BJ (cell line): ENCODE measurements around the gene KRTDAP. TPM values are rescaled to one million over a fixed set of nuclear protein-coding genes. Genes with fewer than 3 reads are reported as not detected.

Experiments used
- CTCF ChIA-PET: fragments of 350-600 bp; formaldehyde crosslinking; extraction: SDS; loops from one replicate; lab custom pipeline; 2021; ENCODE audit warnings: antibody characterized with exemption, inconsistent platforms; lab: Yijun Ruan, JAX
- POLR2A ChIA-PET: fragments of 300-600 bp; sonication (Branson Sonifier 250); formaldehyde crosslinking; extraction: SDS; loops from one replicate; lab custom pipeline; 2021; ENCODE audit warnings: antibody characterized with exemption; lab: Charles Lee
- DNase-seq: peaks from one replicate; pipeline ENCODE4 v3.0.0-alpha.2; 2011; ENCODE audit warnings: low read depth
- H3K27me3 ChIP-seq: 2 replicates; pipeline ENCODE4 v1.6.0; 2011; ENCODE audit warnings: low read length; ENCODE audit not compliant: control insufficient read depth, insufficient read depth
- H3K36me3 ChIP-seq: 2 replicates; pipeline ENCODE4 v1.5.1; 2011; ENCODE audit warnings: low read length; ENCODE audit not compliant: control insufficient read depth, insufficient read depth
- H3K4me3 ChIP-seq: 2 replicates; pipeline ENCODE4 v1.5.1; 2011; ENCODE audit warnings: low read depth, mild to moderate bottlenecking, control low read depth, low read length
- polyA plus RNA-seq: library from polyadenylated mRNA; depleted of rRNA; stranded (reverse); fragments of >200 nt; gene quantifications from 2 replicates; pipeline ENCODE4 v1.2.3, GENCODE V29; 2011
- TF ChIP-seq, protein P1 (sequence below): IDR thresholded peaks from 2 replicates; pipeline ENCODE4 v1.5.1; 2011; ENCODE audit warnings: low read depth, mild to moderate bottlenecking, control low read depth, inconsistent platforms, low read length, moderate library complexity; ENCODE audit not compliant: insufficient read depth

Gene KRTDAP
- polyA plus RNA-seq, 1 experiment: not detected

DNA sequence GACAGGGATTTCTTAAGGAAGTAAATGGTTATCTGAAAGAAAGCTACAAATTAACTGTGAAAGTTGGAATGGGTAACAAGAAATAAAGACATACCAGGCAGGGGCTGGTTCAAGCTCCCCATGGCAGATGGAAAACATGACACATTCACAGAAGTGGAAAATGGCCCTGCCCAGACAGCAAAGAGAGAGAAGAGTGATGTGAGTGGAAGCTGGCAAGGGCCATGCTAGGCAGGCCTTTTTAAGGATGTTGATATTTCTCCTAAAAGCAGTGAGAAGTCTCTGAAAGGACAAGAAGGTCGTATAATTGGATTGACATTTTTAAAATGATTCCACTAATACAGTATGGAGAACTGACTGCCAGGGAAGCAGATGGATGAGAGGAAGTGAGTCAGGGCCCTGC, 45.5 kb downstream of the KRTDAP start:
- H3K36me3 ChIP-seq: no peaks in the 10 kb centered on the region
- CTCF ChIA-PET: no interaction called here
- POLR2A ChIA-PET: no interaction called here
- no peak overlapping the region for H3K4me3 ChIP-seq
- DNase-seq: no peak
- H3K27me3 ChIP-seq: 0 out of 2 replicates have a peak, but pooled peaks cover 4% of the 10 kb centered on the region
- TF ChIP-seq, protein P1, sequence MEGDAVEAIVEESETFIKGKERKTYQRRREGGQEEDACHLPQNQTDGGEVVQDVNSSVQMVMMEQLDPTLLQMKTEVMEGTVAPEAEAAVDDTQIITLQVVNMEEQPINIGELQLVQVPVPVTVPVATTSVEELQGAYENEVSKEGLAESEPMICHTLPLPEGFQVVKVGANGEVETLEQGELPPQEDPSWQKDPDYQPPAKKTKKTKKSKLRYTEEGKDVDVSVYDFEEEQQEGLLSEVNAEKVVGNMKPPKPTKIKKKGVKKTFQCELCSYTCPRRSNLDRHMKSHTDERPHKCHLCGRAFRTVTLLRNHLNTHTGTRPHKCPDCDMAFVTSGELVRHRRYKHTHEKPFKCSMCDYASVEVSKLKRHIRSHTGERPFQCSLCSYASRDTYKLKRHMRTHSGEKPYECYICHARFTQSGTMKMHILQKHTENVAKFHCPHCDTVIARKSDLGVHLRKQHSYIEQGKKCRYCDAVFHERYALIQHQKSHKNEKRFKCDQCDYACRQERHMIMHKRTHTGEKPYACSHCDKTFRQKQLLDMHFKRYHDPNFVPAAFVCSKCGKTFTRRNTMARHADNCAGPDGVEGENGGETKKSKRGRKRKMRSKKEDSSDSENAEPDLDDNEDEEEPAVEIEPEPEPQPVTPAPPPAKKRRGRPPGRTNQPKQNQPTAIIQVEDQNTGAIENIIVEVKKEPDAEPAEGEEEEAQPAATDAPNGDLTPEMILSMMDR: no peak

DNA sequence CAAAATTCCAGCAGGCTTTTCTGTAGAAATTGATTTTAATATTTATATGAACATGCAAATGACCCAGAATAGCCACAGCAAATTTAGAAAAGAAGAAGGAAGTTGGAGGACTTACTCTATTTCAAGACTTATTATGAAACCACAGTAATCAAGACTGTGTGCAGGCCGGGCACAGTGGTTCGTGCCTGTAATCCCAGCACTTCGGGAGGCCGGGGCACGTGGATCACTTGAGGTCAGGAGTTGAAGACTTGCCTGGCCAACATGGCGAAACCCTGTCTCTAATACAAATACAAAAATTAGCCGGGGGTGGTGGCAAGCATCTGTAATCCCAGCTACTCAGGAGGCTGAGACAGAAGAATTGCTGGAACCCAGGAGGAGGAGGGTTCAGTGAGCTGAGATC, 48.2 kb downstream of the KRTDAP start:
- Histone ChIP-seq H3K36me3 (no peaks in the 10 kb centered on the region), H3K4me3 (no peak overlapping the region), H3K27me3 (peaks cover 8% of the 10 kb centered on the region)
- TF ChIP-seq, protein P1: no peak
- ChIA-PET POLR2A (no interaction called here), CTCF (no interaction called here)
- no peak for DNase-seq

DNA sequence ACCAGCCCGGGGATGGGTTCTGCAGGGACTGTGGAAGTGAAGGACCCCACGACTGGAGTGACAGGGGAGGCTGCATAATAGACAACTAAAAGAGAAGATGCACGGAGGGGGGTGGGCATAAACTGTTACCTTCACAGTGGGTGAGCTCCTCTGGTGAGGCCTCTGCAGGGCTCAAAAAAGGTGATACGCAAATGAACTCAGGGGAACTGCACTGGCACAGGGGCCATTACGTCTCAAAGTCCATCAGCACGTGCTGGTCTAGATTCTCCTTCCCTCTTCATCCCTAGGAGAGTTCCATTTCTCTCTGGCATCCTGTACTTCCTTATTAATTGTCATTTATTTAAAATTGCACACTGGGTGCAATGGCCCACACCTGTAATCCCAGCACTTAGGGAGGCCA, 50.3 kb downstream of the KRTDAP start:
- POLR2A ChIA-PET: no interaction called here
- CTCF ChIA-PET: no interaction called here
- no peak for DNase-seq
- Histone ChIP-seq H3K36me3 (no peaks in the 10 kb centered on the region), H3K4me3 (no peak overlapping the region), H3K27me3 (peaks cover 7% of the 10 kb centered on the region)
- TF ChIP-seq, protein P1: no peak

DNA sequence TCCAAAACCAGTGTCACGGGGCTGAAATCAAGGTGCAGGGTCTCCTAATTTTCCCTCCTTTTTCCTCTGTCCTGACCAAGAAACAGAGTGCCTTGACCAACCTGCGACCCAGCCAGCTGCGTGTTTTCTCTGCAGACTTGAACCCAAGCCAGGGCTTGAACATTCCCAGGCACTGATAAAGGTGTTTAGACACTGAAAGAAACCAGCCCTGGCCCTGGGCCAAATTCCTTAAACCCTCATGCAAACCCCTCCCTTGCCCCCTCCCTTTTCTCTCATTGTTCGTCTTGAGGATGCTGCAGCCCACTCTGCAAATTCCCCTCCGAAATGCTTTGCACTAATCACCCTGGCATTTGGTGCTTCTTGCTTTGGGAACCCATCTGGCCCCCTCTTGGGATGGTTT, 51.7 kb downstream of the KRTDAP start:
- POLR2A ChIA-PET: no interaction called here
- no peaks in the 10 kb centered on the region for H3K36me3 ChIP-seq
- no peak overlapping the region for H3K4me3 ChIP-seq
- H3K27me3 ChIP-seq: peaks cover 7% of the 10 kb centered on the region
- CTCF ChIA-PET: interaction anchor here (0.6 kb wide), 1 partner anchor 59 kb away, joined by 3 read pairs; no protein-coding TSS in a partner anchor
- TF ChIP-seq, protein P1: no peak
- no peak for DNase-seq

DNA sequence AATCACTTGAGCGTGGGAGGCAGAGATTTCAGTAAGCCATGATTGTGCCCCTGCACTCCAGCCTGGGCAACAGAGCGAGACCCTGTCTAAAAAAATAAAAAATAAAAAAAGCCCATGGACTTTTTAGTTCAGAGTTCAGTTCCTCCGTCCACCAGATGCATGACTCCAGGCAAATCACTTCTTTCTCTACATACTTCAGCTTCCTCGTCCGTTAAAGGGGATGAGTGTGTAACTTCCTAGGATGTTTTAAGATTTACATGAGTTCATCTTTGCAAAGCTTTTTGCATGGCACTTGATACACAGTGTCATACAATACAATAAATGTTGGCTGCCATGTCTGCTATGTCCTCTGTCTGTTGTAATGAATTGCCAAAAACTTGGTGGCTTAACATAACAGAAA, 52.2 kb downstream of the KRTDAP start:
- no peak for DNase-seq
- Histone ChIP-seq H3K27me3 (peaks cover 7% of the 10 kb centered on the region), H3K36me3 (no peaks in the 10 kb centered on the region), H3K4me3 (no peak overlapping the region)
- ChIA-PET CTCF (no interaction called here), POLR2A (no interaction called here)
- TF ChIP-seq, protein P1: no peak
